NCI-H1436 treated with DMSO at 0.1 percent for 48 hours (cell line): ENCODE results near the gene ZNF335.
A peak's percentile ranks its signal among the peaks of the same experiment; 100 is the strongest.

Experiments used
- DNase-seq: peaks from one replicate; lab custom pipeline; 2025; lab: John Stamatoyannopoulos, UW

Gene ZNF335, protein sequence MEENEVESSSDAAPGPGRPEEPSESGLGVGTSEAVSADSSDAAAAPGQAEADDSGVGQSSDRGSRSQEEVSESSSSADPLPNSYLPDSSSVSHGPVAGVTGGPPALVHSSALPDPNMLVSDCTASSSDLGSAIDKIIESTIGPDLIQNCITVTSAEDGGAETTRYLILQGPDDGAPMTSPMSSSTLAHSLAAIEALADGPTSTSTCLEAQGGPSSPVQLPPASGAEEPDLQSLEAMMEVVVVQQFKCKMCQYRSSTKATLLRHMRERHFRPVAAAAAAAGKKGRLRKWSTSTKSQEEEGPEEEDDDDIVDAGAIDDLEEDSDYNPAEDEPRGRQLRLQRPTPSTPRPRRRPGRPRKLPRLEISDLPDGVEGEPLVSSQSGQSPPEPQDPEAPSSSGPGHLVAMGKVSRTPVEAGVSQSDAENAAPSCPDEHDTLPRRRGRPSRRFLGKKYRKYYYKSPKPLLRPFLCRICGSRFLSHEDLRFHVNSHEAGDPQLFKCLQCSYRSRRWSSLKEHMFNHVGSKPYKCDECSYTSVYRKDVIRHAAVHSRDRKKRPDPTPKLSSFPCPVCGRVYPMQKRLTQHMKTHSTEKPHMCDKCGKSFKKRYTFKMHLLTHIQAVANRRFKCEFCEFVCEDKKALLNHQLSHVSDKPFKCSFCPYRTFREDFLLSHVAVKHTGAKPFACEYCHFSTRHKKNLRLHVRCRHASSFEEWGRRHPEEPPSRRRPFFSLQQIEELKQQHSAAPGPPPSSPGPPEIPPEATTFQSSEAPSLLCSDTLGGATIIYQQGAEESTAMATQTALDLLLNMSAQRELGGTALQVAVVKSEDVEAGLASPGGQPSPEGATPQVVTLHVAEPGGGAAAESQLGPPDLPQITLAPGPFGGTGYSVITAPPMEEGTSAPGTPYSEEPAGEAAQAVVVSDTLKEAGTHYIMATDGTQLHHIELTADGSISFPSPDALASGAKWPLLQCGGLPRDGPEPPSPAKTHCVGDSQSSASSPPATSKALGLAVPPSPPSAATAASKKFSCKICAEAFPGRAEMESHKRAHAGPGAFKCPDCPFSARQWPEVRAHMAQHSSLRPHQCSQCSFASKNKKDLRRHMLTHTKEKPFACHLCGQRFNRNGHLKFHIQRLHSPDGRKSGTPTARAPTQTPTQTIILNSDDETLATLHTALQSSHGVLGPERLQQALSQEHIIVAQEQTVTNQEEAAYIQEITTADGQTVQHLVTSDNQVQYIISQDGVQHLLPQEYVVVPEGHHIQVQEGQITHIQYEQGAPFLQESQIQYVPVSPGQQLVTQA (N-terminal part only)

GRCh38 chr20:45971675-45972499 lies at the start of gene ZNF335:
ZNF335 (minus strand) TSS chr20:45972203; CDS start chr20:45971410, 793 bp downstream.
- DNase-seq: peak; percentile 72

DNA sequence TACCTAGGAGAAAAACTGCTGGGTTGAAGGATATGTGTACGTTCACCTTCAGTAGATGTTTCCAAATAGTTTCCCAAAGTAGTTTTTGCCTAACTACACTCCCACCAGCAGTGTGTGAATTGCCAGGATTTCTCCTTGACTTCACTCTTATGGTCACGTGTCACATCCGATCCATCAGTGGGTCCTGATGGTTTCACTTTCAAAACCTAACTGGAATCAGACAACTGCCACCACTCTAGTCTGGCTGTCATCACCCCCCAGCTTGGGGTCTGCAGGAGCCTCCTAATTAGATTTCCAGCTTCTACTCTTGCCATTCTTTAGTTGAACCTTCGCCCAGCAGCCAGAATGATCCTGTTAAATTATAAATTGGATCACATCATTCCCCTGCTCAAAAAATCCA lies 48.6 kb upstream of the ZNF335 start:
- no peak for DNase-seq

- no peak for DNase-seq
Measured at GRCh38 chr20:46018611-46019010, 46.6 kb upstream of the ZNF335 start.

DNA sequence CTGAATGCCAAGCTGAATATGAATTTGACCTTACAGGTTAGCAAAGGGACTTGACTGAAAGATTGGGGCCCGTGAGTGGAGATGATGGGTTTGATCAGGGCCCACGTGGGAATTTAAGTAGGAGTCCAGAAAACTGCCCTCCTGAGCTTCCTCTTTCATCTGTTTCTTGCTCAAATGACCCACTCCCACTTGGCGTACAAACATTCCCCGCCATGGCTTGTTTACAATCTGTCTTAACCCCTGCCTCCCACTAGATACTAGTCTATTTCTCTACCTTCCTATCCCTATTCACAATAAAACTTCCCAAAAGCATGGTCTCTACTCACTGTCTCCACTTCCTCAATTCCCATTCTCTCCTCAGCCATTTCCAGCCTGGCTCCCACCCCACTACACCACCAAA lies 46.1 kb upstream of the ZNF335 start:
- no peak for DNase-seq

GRCh38 chr20:46017272-46017671 lies 45.3 kb upstream of the ZNF335 start:
- no peak for DNase-seq

DNA sequence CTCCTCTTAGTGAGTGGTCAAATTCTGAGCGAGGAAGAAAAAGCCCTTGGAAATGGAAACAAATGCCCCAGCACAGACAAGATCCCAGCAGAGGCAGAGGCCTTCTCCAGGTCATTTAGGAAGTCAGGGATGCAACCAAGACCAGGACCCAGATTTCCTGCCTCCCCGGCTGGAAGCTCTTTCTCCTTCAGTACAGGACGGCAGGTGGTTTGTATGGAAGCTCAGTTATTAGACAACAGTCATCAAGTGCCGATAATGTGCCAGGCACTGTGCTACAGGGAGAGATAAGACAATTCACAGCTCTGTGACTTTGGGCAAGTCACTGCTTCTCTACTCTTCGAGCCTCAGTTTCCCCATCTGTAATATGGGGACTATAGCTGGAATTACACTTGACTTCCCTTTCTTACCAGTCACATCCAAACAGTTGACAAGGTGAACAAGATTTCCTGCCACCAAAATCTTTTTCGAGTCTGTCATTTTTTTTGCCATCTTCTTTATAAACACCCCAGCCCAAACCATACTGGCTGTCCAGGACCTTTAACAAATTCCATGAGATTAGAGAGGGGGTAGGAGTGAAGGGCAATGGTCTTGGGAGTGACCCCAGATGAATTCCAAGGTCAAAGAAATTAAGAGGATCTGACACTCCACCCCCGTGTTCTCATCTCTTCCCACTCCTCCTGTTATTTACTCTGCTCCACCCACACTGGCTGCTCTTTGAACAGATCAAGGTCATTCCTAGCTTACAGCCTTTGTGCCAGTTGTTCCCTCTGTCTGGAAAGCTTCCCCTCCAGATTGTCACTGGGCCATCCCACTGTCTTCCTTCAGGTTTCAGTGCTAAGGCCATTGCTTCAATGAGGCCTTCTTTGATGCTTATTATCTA lies 42.8 kb upstream of the ZNF335 start:
- DNase-seq: no peak

DNA sequence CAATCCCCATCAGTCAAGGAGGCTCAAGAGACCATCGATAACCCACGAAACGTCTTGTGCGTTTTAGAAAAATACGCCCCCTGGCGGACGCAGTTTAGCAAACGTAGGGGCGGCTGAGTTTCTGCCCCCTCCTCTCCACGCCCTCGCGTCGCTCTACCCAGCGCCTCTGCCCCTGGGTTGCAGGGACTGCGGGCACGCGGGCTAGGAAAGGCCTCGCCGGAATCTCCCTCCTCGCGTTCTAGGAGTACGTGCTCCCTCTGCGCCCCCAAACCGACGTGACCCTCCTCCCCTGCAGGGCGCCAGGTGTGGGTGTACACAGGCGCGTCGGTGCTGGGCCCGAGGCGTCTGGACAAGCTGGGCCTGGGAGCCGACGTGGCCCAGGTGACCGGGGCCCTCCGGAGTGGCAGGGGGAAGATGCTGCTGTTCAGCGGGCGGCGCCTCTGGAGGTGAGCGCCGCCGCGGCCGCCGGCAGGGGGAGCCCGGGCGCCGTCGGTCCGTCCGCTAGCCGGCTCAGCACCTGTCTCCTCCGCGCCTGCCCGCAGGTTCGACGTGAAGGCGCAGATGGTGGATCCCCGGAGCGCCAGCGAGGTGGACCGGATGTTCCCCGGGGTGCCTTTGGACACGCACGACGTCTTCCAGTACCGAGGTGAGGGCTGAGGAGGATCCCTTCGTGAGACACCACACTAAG lies 42.0 kb upstream of the ZNF335 start:
- no peak for DNase-seq

- DNase-seq: no peak
Measured at GRCh38 chr20:46013322-46013828, 41.4 kb upstream of the ZNF335 start.

- DNase-seq: no peak
Measured at GRCh38 chr20:46012921-46013320, 40.9 kb upstream of the ZNF335 start.

DNA sequence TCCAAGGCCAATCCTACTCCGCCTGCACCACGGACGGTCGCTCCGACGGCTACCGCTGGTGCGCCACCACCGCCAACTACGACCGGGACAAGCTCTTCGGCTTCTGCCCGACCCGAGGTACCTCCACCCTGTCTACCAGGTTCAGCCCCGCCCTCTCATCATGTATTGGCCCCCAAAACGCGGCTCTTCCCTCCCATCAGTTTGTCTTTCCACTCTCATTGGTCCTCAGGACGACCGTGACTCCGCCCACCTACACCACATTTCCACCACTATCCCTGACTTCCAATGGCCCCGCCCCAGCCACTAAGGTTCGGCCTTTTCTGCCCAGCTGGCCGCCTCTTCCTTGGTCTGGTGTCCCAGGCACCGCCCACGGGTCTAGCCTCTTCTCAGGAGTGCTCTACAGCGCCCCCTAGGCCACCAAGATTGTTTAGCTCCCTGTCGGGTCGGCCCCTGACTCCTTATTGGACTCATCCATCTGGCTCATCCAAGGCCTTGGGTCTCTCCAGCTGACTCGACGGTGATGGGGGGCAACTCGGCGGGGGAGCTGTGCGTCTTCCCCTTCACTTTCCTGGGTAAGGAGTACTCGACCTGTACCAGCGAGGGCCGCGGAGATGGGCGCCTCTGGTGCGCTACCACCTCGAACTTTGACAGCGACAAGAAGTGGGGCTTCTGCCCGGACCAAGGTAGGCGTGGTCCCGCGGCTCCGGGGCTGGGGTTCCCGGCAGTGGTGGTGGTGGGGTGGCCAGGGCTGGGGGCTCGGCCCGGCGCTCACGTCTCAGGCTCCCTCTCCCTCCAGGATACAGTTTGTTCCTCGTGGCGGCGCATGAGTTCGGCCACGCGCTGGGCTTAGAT lies 39.9 kb upstream of the ZNF335 start:
- no peak for DNase-seq

DNA sequence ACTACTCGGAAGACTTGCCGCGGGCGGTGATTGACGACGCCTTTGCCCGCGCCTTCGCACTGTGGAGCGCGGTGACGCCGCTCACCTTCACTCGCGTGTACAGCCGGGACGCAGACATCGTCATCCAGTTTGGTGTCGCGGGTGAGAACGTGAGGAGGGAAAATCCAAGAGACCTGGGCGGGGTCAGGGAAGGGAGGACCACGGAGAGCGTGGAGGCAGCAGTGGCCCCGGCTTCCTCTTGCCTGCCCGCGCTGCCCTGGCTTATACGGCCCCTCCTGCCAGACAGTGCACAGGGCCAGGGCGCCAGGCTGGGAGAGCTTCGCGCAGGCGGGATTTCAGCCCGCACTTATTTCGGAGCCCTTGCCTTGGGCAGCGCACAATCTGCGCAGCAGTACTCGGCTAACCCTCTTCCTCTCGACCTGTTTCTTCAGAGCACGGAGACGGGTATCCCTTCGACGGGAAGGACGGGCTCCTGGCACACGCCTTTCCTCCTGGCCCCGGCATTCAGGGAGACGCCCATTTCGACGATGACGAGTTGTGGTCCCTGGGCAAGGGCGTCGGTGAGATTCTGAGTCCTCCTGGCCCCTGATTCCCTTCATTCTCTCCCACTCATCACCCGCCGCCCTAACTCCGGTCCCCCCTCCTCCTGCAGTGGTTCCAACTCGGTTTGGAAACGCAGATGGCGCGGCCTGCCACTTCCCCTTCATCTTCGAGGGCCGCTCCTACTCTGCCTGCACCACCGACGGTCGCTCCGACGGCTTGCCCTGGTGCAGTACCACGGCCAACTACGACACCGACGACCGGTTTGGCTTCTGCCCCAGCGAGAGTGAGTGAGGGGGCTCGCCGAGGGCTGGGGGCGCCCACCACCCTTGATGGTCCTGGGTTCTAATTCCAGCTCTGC lies 38.7 kb upstream of the ZNF335 start:
- DNase-seq: no peak

DNA sequence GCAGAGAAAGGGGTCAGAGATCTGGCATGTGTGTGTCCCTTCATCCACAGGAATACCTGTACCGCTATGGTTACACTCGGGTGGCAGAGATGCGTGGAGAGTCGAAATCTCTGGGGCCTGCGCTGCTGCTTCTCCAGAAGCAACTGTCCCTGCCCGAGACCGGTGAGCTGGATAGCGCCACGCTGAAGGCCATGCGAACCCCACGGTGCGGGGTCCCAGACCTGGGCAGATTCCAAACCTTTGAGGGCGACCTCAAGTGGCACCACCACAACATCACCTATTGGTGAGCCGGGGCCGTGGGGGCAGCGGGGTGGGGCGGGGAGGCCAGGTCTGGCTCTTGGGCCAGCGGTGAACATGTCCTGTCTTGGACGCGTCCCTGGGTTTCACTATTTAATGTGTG lies 37.8 kb upstream of the ZNF335 start:
- DNase-seq: no peak

DNA sequence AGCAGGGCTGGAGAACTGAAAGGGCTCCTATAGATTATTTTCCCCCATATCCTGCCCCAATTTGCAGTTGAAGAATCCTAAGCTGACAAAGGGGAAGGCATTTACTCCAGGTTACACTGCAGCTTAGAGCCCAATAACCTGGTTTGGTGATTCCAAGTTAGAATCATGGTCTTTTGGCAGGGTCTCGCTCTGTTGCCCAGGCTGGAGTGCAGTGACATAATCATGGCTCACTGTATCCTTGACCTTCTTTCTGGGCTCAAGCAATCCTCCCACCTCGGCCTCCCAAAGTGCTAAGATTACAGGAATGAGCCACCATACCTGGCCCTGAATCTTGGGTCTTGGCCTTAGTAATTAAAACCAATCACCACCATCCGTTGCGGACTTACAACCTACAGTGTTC lies 35.7 kb upstream of the ZNF335 start:
- no peak for DNase-seq

- DNase-seq: no peak
Measured at GRCh38 chr20:46006964-46007363, 35.0 kb upstream of the ZNF335 start.

DNA sequence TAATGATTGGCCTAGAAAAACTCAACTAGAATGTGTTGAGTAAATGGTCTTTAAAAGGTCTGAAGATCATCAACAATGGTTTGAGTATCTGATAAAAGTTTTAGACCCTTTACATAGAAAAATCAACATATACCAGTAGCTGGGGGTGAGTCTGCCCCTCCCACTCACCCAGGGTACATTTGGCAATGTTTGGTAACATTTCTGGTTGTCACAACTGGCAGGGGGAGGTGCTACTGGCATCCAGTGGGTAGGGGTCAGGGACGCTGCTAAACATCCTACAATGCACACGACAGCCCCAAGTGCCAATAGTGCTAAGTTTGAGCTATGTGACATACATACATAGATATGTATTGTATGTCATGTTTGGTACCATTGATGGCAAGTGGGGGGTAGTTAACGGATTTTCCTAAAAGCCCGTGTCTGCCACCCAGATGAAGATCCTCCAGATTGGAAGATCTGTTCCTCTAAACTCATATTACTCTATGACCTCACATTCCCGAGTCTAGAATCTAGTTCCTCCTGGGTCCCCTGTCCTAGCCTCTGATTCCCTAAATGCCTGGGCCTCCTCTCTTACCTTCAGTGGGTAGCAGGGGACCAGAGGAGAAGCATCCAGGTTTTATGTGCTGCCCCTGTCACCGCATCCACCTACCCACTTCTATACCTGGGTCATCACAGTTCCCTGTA lies 34.2 kb upstream of the ZNF335 start:
- DNase-seq: no peak

DNA sequence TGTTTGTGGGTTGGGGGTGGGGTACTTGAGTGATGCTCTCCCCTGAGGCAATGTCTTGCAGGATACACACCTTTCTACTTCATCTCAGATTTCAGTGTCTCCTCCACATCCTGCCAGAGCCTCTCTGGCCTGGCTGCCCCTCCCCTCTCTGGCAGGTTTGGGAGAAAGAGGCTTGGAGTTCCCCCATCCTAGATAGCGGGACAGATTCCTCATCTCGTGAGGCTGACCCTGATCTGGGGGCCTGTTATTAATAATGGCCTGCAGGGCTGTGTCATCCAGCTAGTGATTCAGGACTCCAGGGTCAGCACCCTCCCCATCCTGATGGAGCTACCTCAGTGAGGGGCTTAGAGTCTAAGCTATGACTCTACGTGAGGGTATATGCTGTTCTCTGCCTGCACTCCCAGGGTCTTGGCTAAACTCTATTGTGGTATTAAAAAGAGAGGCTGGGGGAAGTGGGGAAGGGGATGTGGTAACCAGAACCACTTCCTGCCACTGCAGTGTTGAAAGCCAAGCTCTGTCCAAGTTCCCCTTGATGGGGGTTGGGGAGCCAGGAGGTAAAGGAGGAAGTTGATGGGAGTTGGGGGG lies 33.0 kb upstream of the ZNF335 start:
- no peak for DNase-seq

DNA sequence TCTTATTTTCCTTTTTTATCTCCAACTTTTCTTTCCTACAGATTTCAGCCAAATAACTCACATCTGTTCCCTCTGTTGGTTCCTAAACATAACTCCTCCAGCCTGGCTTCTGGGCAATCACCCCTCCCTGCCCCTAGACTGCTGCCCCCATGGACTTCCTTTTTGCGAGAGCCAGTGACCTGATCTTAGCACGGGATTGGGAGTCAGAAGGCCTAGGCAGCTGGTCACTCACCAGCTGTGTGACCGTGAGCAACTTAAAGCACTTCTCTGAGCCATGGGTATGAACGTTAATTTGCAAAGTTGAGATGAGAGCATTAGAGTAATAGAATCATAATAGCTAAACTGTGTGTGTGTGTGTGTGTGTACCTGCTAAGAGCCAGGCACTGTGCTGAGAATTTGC lies 32.2 kb upstream of the ZNF335 start:
- no peak for DNase-seq
